WTC11 (cell line): ENCODE measurements around the gene NPSR1.

ENCODE experiments used
- CREB1 ChIP-seq: sonication (generic); formaldehyde crosslinking; IDR thresholded peaks from 2 replicates; pipeline ENCODE4 v1.8.0; 2023; ENCODE audit warnings: mild to moderate bottlenecking, missing genetic modification reagents
- KAT7 ChIP-seq: sonication (generic); formaldehyde crosslinking; IDR thresholded peaks from 2 replicates; pipeline ENCODE4 v1.8.1; 2023; ENCODE audit warnings: missing genetic modification reagents, mild to moderate bottlenecking, borderline replicate concordance
- SMAD3 ChIP-seq: sonication (generic); formaldehyde crosslinking; IDR thresholded peaks from 2 replicates; pipeline ENCODE4 v1.8.0; 2022; ENCODE audit warnings: missing genetic modification reagents, mild to moderate bottlenecking, borderline replicate concordance
- TCF7 ChIP-seq: sonication (generic); formaldehyde crosslinking; IDR thresholded peaks from 2 replicates; pipeline ENCODE4 v1.8.0; 2022; ENCODE audit warnings: mild to moderate bottlenecking, low read depth, missing genetic modification reagents, moderate library complexity
- TF ChIP-seq, protein P1 (sequence below): fragments of 200-600 bp; IDR thresholded peaks from 2 replicates; pipeline ENCODE4 v1.8.0; 2022; ENCODE audit warnings: antibody characterized with exemption

DNA sequence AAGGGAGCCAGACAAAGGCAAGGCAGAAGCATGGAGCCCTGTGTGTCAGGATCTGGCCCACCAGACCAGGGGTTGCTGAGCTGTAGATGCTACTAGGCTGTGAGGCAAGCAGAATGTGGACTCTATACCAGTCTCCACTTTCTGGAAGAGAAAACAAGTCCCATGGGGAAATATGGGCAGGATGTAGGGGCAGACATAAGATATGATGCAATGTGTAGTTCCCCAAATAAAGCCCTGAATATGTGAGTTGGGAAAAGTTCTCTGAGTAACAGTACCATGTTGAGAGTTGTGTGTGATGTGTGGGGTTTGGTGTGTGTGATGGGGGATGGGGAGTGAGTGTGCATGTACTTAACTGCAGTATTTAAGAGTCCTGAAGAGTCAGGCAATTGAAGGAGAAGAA, 62.3 kb downstream of the NPSR1 start:
- TF ChIP-seq KAT7 (CRISPR knock-in tag) (no peak), SMAD3 (no peak), CREB1 (CRISPR knock-in tag) (no peak), TCF7 (CRISPR knock-in tag) (no peak)
- TF ChIP-seq, protein P1, sequence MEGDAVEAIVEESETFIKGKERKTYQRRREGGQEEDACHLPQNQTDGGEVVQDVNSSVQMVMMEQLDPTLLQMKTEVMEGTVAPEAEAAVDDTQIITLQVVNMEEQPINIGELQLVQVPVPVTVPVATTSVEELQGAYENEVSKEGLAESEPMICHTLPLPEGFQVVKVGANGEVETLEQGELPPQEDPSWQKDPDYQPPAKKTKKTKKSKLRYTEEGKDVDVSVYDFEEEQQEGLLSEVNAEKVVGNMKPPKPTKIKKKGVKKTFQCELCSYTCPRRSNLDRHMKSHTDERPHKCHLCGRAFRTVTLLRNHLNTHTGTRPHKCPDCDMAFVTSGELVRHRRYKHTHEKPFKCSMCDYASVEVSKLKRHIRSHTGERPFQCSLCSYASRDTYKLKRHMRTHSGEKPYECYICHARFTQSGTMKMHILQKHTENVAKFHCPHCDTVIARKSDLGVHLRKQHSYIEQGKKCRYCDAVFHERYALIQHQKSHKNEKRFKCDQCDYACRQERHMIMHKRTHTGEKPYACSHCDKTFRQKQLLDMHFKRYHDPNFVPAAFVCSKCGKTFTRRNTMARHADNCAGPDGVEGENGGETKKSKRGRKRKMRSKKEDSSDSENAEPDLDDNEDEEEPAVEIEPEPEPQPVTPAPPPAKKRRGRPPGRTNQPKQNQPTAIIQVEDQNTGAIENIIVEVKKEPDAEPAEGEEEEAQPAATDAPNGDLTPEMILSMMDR, result no peak
